ENCODE data around the gene SLC9A7.
A peak's percentile ranks its signal among the peaks of the same experiment; 100 is the strongest.
"Not testable (repeated sequence)": the region's sequence is repeated elsewhere in the genome, so short reads cannot be mapped to it uniquely, and the experiment has no call there.

SLC9A7 gene

GRCh38 chrX:46791927-46792809 lies 33.2 kb upstream of the SLC9A7 start:
- TF ChIP-seq, protein P1, sequence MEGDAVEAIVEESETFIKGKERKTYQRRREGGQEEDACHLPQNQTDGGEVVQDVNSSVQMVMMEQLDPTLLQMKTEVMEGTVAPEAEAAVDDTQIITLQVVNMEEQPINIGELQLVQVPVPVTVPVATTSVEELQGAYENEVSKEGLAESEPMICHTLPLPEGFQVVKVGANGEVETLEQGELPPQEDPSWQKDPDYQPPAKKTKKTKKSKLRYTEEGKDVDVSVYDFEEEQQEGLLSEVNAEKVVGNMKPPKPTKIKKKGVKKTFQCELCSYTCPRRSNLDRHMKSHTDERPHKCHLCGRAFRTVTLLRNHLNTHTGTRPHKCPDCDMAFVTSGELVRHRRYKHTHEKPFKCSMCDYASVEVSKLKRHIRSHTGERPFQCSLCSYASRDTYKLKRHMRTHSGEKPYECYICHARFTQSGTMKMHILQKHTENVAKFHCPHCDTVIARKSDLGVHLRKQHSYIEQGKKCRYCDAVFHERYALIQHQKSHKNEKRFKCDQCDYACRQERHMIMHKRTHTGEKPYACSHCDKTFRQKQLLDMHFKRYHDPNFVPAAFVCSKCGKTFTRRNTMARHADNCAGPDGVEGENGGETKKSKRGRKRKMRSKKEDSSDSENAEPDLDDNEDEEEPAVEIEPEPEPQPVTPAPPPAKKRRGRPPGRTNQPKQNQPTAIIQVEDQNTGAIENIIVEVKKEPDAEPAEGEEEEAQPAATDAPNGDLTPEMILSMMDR (conservative IDR thresholded peaks at IDR 0.05), result no peak
- H3K27ac ChIP-seq, result peak overlapping the region; percentile 97

DNA sequence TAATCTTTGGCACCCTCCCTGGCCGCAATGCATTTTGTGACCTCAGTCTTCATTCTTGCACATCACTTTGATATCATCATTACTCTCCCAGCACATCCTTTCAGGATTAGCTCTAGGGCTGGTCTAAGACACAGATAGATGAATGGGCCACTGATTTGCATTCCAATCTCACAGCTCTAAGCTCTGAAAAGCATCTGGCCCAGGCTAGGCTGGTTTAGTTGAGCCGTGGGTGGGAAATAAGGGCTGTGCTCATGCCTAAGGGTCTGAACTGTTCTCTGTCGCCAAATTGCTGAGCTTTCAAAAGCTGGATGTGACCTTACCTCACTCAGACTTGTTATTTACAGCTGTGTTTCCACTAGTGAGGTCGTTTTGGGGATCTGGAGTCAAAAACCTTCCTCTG lies 30.0 kb upstream of the SLC9A7 start:
- H3K27ac ChIP-seq, result no peak overlapping the region
- TF ChIP-seq, protein P1 (conservative IDR thresholded peaks at IDR 0.05), result no peak

DNA sequence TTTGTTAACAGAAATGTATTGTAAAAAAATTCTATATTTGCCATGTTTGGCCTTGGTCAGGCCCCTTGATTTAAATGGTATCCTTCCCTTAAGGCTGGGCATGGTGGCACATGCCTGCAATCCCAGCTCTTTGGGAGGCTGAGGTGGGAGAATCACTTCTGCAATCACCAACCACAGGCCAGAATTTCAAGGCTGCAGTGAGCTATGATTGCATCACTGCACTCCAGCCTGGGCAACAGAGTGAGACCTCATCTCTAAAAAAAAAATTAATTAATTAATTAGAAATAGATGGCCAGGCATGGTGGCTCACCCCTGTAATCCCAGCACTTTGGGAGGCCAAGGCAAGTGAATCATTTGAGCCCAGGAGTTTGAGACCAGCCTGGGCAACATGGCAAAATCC lies 25.5 kb upstream of the SLC9A7 start:
- H3K27ac ChIP-seq, result not testable (repeated sequence)

DNA sequence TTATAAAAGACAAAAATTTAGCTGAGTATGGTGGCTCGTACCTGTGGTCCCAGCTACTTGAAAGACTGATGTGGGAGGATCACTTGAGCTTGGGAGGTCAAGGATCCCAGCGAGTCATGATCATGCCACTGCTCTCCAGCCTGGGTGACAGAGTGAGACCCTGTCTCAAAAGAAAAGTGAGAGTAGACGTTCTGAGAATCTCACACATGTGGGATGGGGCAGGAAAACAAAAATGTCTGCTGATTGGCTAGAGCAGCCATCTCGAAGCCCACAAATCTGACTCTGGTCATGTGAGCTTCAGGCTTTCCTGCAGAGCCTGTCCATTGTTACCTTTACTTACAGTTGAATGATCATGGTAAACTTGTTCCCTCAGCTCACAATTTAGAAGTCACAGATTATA lies 23.1 kb upstream of the SLC9A7 start:
- H3K27ac ChIP-seq, result no peak overlapping the region
- TF ChIP-seq, protein P1 (conservative IDR thresholded peaks at IDR 0.05), result no peak

DNA sequence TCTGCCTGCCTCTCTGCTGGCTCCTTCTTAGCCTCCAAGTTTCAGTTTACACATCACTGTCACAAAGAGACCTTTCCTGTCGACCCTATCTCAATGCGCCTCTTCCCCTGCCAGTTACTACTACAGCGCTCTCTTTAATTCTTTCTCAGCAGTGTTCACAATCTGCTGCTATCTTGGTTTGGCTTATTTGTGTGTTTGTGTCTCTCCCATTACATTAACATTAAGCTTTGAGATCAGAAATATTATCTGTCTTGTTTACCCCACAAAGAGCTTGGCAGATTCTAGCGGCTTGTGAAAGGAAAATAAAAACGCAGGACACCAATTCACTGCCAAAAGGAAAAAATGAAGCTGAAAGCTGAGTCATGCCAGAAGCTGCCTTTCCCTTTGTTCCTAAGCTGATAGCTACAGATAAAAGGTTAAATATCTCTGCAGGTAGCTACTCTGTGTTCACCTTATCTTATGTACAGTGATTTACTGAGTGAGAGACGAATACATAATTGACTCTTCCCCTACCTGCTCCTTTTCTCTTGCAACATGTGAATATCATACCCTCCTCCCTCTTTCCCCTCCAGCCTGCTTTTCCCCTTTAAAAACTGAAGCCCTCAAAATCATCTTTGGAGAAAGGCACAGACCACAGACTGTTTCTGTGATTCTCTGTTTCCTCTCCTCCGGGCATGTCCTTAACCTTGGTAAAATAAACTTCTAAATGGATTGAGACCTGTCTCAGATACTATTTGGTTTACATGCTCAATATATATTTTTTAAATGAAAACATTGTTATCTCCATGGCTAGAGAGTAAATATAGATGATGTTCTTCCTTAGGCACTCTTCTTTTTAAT lies 19.3 kb upstream of the SLC9A7 start:
- peak overlapping the region; percentile 88 for H3K27ac ChIP-seq
- TF ChIP-seq, protein P1 (conservative IDR thresholded peaks at IDR 0.05), result no peak

DNA sequence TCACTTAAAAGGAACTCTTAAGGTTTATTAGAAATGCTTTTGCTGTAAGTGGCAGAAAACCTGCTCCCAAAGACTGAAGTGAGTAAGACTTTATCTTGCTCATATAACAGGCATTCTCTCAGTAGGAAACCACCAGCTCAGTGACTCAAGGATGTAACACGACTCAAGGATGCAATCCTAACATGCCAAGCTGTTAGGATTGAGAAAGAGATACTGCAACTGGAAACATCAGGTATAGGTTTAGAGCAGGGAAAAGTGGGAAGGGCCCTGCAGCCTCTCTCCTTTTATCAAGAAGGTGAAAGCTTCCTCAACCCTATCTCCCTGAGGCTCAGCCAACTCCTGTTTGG lies 11.9 kb upstream of the SLC9A7 start:
- no peak overlapping the region for H3K27ac ChIP-seq
- TF ChIP-seq, protein P1 (conservative IDR thresholded peaks at IDR 0.05), result no peak

GRCh38 chrX:46770000-46770816 lies 11.3 kb upstream of the SLC9A7 start:
- H3K27ac ChIP-seq, result no peak overlapping the region
- TF ChIP-seq, protein P1 (conservative IDR thresholded peaks at IDR 0.05), result no peak

All from VCaP (cell line).